NCI-H2107 treated with DMSO at 0.1 percent for 48 hours (cell line): Measurements from ENCODE around the gene SOX8.

ENCODE experiments used
- DNase-seq: peaks from one replicate; lab custom pipeline; 2025; ENCODE audit not compliant: unreplicated experiment; lab: John Stamatoyannopoulos, UW

SOX8 gene

GRCh38 chr16:986411-986810, 4.8 kb downstream of the SOX8 start:
- DNase-seq: no peak

- DNase-seq: no peak
Observed at GRCh38 chr16:986925-987582, 5.5 kb downstream of the SOX8 start.

DNA sequence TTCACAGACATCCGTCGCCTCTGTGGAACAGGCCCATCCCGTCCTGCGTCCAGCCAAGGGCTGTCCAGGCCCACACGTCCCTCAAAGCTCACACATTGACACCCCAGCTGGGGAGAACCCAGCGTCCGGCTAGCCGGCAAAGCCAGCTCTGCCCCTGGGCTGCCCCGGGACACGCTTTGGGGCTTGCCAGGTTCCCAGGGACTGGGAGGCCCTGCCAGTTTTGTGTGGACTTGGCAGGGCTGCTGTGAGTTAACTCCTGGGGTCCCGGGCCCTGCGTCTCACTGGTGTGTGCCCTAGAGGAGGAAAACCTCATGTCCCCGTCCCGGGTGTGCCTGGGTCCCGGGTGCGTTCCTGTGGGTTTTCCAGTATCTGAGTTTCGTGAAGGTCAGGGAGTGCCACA, 6.3 kb downstream of the SOX8 start:
- DNase-seq: no peak

DNA sequence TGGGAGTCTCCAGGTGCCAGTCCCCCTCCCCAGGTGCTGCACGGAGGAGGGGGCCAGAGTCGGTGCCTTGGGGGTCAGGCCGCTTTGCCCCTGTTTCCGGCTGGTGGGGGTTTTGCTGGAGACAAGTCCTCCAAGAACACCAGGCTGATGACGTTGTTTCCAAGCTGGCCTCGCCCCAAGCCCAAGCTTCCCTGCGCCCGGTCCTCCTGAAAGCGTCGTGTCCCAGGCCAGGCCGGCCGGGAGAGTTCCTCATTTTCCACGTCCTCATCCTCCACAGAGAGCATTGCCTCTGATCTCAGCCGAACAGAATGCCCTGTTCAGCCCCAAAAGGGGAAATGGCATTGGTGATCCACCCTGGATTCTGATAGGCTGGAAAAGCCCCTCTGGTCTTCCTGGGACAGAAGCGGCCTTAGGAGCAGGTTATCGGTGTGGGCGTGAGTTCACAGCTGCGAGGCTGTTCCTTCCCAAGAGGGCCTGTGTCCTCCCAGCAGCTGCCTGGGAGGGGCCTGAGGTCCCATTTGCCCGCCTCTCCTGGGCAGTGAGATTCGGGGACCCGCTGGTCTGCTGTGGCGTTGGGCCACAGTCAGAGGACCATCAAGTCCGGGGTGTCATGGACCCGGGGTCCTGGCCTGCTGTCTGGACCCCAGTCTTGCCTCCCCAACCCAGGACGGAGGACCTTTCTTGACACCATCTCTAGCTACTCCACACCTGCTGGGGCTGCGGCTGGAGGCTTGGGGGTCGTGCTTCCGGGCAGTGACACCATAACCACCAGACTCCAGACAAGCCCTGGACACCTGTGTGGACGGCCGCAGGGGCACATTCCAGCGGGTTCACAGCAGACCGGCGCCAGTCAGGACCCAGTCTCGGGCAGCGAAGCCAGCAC, 7.1 kb downstream of the SOX8 start:
- no peak for DNase-seq

DNA sequence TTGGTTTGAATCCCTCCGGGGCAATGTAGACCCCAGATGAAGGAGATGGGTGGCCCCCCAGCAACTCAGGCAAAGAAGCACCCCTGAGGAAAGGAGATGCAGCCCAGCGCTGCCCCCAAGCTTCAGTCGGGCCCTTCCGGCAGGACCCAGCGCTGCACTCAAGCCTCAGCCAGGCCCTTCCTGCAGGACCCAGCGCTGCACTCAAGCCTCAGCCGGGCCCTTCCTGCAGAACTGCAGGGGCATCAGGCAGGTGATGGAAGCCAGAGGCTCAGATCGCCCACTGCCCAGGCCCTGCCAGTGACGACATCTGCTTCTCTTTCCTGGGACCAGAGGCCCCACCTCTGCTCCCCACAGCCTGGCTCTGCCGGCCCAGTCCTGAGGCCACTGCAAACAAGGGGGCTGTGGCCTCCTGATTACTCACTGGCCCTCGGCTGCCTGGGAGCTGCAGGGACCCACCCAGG, 7.8 kb downstream of the SOX8 start:
- DNase-seq: no peak

DNA sequence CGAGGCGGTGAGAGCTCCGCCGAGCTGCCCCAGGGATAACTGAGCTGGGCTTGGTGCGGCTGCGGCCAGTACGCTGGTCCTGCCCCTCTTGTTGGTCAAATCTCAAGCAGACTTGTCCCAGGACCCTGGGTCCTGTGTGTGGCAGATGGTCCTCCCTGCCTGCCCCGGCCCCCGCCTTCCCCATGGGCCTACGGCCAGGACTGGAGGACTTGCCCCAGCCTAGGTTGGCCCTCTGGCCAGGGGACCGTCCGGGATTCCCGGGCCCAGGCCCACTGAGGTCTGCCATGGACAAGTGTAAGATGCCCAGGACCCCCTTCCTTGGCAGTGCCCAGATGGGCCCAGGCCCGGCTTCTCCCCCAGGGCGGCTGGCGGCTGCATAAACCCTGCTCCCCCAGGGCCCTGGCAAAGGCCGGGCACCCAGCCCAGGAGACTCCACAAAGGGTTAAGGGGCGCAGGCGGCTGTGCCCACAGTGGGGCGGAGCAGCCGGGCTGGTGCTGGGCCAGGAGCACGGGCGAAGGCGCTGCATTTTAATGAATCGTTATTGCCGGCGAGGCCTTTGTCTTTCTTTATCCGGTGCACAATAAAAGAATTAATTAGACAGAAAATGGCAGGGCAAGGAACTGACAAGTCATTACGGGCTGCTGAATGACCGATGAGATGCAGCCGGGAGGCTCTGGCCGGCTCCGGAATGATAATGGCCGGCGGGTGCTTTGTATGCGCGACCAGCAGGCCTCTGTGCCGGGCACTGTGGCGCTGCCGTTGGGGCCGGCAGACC, 9.1 kb downstream of the SOX8 start:
- no peak for DNase-seq

GRCh38 chr16:991345-991744, 9.8 kb downstream of the SOX8 start:
- DNase-seq: no peak

GRCh38 chr16:991773-992172, 10.2 kb downstream of the SOX8 start:
- no peak for DNase-seq

GRCh38 chr16:993731-994130, 12.2 kb downstream of the SOX8 start:
- DNase-seq: no peak

DNA sequence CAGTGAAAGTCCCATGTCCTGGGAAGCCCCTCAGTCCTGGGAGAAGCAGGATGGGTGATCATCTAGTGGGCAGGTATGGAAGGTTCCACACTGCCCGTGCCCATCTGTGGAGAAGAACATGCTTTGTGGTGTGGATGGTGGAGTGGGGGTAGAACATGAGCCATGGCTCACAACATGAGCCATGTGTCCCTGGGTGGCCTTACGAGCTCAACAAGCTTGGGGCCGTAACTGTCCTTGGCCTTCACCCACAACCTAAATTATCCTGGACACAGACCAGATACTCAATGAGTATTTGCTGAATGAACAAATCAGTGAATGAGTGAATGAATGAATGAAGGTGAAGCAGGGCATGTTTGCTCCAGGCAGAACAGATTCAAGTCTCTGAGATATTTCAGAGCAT, 13.5 kb downstream of the SOX8 start:
- no peak for DNase-seq

DNA sequence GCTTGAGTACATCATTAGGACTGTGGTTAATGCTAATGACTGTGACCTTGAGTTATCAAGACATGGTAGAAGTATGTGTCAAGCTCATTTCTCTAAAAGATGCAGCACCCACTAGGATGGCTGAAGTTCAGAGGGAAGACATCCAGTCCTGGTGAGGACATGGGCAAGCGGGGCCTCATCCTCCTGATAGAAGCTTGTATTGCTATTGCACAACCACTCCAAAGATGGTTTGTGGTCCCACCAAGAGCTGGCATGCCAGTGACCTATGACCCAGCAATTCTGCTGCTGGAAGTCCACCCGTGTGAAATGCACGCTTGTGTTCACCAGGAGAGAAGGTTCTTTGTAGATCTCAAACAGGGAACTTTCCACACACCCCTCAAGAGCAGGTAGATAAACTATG, 14.2 kb downstream of the SOX8 start:
- DNase-seq: no peak

DNA sequence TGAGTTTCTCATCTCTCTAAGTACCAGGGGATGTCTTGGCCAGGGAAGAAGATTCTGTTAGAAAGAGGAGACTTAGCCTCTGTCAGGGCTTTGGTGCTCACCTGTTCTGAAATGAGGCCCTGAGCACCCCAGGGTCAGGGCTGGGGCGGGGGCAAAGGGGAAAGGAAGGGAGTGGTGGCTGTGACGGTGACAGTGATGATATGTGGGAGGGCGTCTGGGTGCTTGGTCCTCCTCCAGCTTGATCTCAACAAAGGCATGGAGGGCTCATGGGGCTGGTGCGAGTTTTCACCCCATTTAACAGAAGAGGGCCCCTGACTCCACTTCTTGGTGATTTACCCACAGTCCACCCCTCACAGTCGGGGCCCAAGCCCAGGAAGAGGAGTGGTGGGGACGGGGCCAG, 15.1 kb downstream of the SOX8 start:
- DNase-seq: no peak

DNA sequence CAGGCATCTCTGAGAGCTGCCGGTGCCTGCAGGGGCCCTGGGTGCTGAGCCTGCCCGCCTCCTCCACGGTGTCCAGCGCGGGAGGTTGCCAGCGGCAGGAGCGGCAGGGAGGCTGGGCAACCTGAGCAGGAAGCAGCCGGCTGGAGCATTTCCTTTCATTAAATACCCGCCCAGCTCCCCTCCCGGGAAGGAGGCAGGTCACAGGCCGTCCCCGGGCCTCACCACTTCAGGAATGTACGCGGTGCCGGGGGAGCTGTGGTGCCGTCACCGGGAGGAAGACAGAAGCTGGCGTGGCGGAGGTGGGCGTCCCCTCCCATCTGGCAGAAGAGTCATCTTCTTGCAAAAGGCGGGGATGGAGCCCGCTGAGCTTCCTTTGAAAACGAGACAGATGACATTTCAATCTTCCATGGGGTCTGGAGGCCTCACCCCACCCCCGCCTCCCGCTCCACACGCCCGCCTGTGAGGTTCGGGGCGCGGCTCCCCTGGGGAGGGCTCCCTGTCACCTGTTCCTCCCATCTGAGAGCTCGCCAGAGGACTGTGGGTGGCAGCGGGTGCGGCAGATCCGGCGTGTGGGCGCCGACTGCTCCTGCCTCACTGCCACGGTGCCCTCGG, 16.0 kb downstream of the SOX8 start:
- DNase-seq: no peak

GRCh38 chr16:998211-998610, 16.6 kb downstream of the SOX8 start:
- no peak for DNase-seq

DNA sequence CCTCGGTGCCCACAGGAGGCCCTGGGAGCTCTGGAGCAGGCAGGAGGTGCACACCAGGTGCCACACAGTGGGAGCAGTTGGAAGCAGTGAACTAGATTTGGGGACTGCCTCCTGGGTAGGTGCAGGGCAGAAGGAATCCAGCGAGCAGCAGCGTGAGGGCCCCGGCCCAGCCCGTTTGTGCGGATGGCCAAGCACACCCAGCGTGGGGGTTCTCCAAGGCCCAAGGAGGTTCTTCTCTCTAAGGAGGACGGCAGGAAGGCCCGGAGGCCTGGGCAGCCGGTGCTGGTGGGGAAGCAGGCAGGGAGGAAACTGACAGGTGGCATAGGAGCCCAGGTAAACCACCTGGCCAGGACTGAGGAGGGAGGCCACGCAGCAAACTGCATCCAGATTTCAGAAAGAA, 17.0 kb downstream of the SOX8 start:
- no peak for DNase-seq

DNA sequence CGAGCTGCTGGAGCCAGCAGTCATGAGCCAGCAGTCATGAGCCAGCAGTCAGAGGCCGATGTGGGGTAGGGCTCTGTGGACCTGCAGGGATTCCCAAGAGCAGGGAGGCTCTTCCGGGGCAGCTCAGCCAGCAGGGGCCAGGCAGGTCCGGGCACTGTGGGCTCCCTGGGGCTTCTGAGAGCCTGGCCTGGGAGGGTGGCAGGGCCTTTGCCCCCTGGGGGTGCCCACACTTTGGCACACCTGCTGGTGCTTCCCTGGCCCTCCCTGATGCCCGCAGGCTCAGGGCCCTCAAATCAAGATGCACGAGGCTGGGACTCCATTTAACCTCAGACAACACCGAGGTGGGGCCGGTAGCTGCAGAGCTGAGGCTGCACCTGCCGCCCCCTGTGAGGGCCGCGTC, 18.1 kb downstream of the SOX8 start:
- DNase-seq: no peak

GRCh38 chr16:1000608-1001007, 19.0 kb downstream of the SOX8 start:
- DNase-seq: no peak

DNA sequence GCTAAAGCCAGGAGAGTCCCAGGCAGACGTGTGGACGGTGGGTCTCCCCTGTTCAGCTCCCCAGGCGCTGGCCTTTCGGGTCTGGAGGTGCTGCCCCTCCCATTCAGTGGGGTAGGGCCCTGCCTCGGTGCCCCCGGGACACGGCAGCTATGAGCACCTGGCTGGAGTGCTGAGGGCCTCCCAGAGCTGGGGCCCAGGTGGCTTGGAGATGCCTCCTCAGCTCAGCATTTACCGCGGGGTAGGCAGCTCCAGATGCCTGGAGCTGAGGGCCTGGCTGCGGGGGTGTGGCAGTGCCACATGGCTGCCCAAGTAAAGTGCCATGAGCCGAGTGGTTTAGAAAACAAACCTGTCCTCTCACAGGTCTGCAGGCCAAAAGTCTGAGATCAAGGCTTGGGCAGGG, 19.5 kb downstream of the SOX8 start:
- DNase-seq: no peak

- no peak for DNase-seq
Observed at GRCh38 chr16:1002399-1003166, 21.0 kb downstream of the SOX8 start.
